Measurements from ENCODE around the gene ZC3H12C.

Gene ZC3H12C

DNA sequence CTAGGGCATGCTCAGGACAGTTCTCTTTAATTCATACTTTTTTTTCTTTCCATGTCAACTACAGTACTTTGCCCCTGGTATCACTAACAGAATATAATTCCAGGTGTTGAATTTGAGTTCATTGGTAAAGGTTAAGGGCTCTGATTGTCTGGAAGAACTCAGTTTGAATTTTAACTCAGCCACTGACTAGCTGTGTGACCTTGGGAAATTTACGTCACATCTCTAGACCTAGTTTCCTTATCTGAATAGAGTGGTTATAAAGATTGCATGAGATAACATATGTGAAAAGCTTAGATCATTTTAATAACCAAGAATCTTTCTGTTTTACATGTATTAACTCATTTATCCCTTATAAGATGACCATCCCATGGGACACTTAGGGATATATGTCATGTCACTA is 15.8 kb upstream of the ZC3H12C start:
- no peak for DNase-seq (ENCODE audit: low spot score)

DNA sequence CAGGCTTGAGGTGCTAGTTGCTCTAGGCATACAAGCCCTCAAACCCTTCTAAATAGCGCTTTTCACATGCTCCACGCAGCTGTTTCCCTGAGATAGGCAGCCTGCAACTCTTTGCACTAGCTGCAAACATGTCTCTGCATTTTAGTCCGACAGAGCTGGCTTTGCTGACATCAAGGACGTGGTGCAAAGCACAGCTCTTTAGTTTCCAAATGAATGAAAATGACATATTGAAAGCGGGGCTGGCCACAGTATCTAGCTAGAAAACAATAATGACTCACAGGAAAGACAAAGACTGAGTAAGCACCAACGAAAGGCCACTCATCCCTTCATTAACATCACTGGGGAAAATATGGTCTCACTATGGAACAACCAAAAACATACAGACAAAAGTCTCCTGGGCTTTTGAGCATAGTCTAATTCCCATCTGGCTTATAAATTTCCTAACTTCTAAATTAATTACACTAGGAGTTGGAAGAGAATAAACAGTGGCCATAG is 15.3 kb upstream of the ZC3H12C start:
- no peak for DNase-seq (ENCODE audit: low spot score)

DNA sequence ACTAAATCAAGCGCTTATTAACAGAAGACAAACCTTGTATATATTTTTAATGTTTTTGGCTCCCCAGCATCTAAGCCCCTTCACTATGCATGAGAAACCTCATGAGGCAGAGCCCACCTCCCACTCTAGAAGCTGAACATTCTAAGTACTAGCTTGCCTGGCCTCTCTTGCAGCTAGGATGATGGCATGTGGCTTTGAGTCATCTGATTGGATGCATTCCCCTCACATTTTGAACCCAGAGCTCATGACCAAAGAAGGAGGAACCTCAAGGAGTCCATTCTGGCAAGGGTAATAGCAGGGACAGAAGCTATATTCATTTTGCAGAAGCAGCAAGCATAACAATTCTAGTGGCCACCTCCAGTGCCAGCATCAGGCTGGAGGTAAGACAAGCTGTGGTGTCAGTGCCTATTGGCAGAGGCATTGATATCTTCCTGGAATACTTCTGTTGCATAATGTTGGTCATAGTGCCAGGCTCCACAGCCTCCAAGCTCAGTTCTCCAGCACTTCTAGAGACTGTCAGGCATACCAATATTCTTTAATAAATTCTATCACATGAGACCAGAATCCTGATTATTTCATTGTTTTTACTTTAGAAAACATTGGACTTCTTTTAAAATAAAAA is 14.2 kb upstream of the ZC3H12C start:
- DNase-seq (ENCODE audit: low spot score), result no peak

DNA sequence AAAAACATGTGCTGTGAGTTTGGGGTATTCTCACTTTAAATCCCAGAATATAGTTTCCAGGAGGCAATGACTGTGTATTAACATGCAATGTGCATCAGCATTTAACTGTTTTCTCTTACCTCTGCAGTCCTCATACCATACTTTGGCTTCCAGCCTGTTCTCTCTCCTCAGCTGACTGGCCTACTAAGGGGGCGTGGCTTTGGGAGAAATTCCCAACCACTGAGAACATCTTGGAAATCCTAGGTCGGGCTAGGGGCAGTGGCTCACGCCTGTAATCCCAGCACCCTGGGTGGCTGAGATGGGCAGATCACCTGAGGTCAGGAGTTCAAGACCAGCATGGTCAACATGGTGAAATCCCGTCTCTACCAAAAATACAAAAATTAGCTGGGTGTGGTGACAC is 13.5 kb upstream of the ZC3H12C start:
- no peak for DNase-seq (ENCODE audit: low spot score)

DNA sequence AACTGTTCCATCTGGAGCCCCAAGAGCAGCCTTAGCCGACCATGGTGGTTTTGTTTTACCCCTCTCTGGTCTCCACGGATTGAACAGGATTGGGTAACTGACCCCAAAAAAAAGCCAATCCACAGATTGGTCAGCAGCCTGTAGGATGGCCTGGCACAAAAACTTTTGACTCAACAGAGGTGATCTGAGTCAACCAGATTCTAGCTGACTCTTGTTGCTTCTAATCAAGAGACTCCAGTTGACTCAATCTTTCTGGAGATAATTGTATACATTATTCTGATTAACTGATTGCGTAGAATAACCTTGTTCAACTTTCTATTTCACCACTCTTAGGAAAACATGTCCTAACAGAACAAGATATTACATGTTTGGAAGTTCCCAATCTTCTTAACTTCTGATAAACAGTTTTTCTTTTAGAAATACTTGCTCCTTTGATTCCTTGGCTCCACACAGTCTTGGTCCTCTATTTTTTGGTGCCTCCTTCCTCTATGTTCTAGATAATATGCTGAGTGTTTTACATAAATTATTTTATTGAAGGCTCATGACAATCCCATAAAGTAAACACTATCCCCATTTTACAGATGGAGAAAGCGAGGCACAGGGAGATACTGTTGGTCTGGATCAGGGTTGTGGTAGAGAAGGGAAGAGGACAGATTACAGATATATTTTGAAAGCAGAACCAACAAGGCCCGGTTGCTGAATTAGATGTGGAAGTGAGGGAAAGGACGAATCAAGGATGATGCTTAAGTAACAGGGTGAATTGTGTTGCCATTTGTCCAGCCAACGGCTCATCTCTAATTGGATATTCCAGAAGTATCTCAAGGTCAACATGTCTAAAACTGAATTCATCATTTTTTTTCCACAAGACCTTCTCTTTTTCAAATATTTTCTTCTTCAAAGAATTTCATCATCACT is 11.5 kb upstream of the ZC3H12C start:
- DNase-seq (ENCODE audit: low spot score), result no peak

DNA sequence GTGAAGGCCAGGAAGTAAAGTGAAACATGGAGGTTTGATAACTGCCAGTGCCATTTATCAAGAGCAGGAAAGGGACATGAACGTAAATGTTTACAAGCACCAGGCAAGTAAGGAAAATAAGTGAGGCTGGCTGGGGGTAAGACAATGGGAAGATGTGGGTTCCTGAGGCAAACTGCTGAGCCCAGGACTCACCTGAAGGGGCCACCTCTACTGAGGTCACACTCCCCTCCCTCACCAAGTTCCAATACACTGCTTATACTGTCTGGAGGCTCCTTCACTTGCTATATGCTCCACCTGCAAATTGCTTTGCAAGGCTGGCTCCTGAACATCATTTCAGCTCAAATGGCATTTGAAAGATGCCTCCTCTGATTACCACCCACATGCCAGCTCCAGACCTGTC is 10.3 kb upstream of the ZC3H12C start:
- DNase-seq (ENCODE audit: low spot score), result no peak

DNA sequence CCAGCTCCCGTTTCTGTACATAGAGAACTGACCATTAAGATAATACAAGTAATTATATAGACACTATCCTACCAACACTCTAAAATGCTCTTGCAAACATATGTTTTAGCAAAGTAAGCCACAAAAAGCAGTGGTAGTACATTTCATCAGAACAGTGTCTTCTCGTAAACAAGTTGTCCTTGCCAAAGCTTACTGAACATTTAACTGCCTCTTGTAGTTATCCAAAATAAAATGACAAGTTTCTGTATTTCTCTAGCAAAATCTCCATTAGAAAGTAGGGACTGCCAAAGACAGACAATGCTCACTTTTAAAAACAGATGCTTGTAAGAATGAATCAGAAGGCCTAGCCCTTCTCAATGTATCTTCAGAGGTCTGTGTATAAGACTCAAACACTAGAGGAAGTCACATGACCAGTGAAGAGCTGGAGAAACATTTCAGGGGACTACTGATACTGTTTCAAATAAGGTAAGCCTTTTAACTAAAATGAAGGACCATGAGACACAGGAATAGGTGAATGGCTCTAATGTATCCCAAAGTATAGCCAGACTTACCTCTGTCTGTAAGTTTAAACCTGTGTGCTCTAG is 7.8 kb upstream of the ZC3H12C start:
- DNase-seq (ENCODE audit: low spot score), result no peak

DNA sequence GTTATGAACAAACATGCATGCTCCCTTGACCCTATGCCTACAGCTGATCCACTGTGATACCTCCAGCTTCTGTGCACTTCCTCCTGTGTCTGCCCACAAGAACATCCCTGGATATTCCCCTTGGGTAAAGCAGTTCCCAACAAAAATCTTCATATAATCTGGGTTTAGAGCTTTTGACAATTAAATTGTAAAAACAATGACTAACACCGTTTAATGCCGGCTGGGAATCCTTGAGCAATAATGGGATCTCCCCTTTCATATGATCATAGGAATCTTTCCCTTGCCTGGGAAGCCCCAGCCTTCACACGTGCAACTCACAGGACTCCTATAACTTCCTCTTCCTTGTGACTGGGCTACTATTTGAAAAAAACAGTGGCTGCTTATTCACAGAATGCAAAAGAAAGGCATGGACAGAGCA is 6.3 kb upstream of the ZC3H12C start:
- DNase-seq (ENCODE audit: low spot score), result no peak

DNA sequence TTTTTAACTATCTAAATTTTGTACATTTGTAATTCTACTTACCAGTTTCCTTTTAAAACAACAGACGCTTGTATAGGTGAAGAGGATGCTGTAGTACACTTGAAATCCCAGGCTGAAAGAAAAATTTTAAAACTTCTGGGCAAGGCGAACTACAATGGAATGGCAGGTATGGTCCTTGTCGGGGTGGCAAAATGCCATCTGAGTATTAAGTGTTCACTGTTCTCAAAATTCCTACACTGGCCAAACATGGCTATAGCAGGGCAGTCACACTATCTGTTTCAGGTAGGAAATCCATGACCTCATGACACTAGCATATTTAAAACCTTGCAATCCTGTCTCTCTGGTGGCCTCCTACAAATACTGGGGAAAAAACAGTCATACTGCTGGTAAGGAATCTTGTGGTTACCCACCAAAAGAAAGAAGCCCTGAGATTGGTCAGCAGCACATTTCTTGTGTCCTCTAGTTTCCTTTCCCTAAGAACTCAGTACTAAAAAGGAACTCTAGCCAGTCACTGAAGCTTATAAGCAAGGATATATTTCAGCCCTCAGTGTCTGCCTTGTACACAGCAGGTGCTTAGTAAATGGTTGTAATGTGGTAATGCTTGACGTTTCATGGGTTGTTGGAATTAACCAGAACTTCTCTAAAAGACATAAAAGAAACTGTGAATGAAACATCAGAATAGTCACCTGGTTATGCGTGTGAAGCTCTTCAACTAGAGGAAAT is 5.2 kb upstream of the ZC3H12C start:
- DNase-seq (ENCODE audit: low spot score), result no peak

DNA sequence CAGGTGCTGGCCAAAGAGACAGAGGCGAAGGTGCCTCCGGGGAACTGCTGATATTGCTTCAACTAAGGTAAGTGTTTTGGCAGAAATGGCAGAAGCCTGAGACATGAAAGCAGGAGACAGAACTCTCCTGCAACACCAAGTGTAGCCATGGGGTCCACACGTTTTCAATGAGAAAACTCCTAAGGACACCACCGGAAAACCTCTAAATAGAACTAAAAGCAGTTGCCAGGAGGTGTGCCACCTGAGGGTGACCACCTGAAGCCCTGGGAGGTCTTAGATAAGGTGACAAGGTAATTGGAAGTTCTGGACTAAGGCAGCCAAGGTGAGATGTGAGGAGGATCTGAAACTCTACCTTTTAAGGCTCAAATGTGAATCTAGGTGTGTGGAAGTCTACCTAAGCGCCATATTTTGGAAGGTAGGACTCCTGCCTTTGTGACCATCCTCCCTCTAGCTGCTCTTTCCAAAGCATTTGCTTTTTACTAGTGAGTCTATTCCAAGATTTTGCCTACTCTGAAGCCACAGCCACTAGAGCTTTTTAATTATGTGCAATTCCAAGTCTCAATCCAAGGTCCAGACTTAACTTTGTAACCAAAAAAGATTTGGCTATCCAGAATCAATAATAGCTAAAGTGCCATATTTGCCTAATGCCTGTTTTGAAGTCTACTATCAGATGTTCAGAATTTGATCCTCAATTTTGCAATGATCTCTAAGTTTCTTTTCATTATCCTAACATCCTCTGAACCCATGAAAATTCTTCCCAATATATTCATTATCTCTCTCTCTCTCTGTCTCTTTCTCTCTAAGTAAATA is 4.5 kb upstream of the ZC3H12C start:
- DNase-seq (ENCODE audit: low spot score), result no peak

DNA sequence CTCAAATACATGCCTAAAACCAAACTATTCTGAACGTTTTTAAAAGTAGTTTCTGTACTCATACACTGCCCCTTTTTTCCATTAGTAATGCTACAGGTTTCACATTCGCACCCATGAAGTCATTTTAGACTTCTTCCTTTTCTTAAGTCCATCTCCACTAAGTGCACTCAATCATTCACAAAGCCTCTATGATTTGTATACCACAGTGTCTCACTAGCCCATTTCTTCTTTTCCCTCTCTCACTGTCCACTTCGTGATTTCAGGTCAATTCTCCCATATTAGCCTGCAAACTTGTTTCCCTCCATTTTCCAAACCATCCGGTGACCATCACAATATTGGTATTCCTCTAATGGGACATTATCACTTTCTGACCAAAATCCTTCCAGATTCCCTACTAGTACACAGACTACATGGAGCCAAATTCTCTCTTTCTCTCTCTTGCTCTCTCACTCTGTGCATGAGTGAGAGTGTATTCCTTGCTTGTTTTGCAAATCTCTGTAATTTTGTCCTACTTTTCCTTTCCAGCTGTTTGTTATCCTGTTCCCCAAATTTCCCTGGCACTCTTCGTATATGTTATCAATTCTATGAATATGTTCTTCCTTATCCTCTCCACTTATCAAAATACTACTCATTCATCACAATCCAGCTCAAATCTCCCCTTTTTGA is 3.4 kb upstream of the ZC3H12C start:
- no peak for DNase-seq (ENCODE audit: low spot score)

DNA sequence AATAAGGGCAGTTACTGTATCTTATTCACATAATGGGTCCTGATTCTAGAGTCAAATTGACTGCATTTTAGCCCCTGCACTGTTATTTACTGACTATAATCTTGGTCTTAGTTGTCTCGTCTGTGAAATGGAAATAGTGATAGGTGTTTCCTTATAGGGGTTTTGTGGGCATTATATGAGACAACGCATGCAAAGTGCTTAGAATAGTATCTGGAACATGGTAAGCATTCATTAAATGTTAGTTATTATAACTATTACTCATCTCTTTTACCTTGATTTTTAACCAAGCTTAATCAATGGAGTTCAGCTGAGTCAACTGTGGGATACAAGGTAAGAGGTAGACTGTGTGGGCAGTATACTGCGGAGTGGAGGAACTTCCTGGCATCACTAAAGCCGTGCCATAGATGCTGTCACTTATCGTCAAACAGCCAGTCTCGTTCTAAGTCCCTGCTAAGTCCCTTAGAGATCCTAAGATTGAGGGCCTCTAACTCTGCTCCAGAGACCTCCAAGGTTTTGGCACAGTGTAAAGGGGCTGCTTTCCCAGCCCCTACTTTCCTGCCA is 2.6 kb upstream of the ZC3H12C start:
- no peak for DNase-seq (ENCODE audit: low spot score)

DNA sequence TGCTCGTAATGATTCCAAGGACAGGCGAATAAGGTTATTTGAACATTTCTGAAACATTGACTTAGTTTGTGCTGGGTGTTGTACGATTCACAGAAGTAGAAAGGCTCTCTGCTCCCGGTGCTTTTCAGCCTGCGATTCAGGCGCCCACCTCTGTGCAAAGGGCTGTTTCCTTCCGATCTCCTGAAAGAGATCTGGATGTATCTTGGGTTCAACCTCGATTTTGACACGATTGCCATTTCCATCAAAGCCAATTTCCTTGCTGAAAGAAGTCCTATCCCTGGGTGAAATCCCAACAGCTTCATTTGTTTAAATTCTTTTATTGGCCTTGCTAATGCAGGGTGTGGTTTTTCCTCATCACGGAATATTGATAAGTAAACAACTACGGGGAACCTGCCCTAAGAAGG is 1.1 kb upstream of the ZC3H12C start:
- peak; percentile 46 for DNase-seq (ENCODE audit: low spot score)

DNA sequence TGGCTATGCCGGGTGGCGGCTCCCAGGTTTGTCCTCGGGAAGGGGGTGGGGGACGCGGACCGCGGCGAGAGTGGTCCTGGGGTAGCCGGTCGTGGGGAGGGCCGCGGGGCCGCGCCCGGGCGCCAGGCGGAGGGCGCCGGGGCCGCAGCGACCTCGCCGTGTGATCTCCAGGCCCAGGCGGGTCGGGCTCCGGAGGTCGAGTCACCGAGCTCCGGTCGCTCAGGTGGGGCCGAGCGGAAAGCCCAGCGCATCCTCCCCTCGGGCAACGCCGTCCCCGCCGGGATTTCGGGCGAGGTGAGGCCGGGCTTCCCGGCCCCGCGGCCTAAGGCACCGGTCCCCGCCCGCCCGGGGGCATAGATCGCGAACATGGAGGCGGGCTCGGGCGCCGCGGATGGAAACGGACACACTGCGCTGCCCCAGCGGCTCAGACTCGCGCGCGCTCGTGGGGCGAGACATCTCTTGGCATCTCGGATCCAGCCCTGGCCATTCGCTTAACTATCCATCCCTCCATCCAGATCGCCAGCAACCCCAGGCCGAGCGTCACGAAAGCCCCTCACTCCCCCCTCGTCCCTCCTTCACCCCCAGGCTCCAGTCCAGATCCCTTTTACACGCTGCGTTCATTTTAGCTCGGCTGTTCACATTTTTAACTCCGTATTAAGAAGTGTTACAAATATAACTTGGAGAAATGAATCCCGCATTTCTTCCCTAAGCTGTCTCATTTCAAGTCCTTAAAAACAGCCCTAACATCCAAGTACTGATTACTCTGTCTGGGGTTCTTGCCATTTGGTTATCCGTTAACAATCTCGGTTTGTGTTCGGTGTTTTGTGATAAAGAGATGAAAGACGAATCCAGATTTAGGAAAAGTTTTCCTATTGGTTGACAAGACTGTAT is 460 bp downstream of the ZC3H12C start:
- peak; percentile 54 for DNase-seq (ENCODE audit: low spot score)

DNA sequence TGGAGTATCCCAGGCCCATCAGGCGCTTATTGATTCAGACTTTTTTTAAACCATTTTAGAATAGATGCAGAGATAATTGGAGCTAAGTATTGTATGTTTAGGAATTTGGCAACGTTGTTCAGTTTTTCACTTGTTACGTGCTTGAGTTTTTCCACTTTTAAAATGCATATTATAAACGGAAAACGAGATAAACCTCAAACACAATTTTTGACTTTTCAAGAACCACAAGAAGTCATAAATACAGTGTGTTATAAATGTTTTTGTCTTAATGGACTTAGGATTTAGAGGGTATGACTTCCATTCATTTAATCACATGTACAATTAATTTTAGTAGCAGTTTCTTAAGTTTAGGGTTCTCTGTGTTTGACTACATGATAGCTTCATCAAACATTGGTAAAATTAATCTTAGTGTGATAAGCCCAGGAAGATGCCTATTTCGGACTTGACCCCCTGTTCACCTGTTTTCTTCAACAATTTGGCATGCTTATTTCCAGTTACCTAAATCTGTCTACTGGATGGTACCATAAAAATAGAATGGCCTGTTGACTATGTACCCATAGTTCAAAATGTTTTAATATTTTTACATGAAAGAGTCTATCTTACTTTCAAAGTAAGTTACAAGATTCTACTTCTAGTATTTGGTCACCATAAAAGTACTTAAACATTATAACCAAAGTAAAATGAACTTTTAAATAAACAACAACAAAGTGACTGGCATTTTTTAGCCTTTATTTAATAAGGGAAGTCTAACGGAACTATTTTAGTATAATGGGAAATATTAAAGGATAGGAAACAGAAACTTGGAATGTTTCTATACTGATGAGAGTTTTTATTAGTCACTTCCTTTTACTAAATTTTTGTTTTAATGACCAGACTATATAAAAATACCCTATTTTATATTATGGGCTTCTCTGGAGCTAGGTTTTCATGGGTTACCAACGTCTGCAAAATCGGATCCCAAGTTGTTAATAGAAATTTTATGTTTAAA is 1.4 kb downstream of the ZC3H12C start:
- no peak for DNase-seq (ENCODE audit: low spot score)

DNA sequence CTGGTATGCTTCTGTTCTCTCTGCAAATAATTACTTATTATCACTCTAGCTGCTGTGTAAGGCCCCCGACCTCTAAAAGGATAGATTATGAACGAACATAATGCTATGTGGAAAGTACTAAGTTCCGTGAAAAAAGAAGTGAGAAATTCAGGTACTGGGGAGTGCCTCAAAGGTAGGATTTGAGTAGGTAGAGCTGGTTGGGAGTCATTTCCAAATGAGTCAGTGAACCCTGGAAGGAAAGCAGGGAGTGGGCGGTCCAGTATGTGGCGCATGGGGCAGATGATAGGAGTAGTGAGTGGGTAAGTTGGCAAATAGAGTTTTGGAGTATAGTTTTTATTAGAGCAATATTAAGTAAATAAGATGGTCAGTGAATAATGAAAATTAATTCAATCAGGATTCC is 2.4 kb downstream of the ZC3H12C start:
- no peak for DNase-seq (ENCODE audit: low spot score)

DNA sequence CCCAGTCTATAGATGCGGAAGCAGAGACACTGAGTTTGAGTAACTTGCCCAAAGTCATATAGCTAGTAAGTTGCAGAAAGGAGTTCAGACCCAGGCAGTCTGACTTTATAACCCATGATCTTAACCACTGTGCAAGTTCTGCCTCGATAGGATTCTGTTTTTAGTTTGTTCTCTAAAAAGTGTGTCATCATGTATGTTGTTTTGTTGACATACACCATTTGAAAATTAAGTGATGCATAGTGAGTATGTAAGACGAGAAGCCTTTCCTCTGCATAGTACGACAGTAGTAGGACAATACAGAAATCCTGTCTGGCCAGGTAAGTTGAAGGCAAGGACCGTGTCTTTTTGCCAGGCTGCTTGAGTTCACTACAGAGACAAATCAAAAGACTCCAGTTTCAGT is 3.3 kb downstream of the ZC3H12C start:
- DNase-seq (ENCODE audit: low spot score), result no peak

DNA sequence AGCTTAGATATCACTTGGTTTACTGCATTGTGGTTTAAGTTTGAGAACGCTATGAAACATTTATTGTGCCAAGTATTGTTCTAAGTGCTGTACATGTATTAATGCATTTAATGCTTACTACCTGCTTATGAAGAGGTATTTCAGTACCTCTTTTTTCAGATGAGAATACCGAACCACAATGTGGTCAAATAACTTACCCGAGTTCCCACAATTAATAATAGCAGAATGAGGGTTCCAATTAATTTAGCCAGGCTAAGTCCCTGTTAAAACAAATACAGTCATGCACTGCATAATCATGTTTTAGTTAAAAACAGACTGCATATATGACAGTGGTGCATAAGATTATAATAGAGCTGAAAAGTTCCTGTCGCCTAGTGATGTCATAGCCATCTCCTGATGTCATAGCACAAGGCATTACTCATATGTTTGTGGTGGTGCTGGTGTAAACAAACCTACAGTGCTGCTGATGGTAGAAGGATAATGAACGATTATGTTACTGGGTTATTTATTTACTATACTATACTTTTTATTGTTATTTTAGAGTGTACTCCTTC is 4.3 kb downstream of the ZC3H12C start:
- no peak for DNase-seq (ENCODE audit: low spot score)
